Neuronal stem cell (in vitro differentiated cells): ENCODE measurements around the gene HOXA7.

Experiments used
- DNase-seq: peaks from one replicate; pipeline ENCODE4 v3.0.0-alpha.2; 2013; ENCODE audit warnings: low spot score
- H2AFZ ChIP-seq: one replicate; pipeline ENCODE4 v1.6.1; 2013; ENCODE audit warnings: mild to moderate bottlenecking, low read length, inconsistent platforms
- H2AK5ac ChIP-seq: 2 replicates; pipeline ENCODE4 v1.6.1; 2013; ENCODE audit warnings: low read depth, mild to moderate bottlenecking, inconsistent platforms, low read length, moderate library complexity, mixed read lengths
- H2BK120ac ChIP-seq: 2 replicates; pipeline ENCODE4 v1.6.1; 2013; ENCODE audit warnings: low read depth, mild to moderate bottlenecking, inconsistent platforms, low read length, moderate library complexity, mixed read lengths
- H2BK12ac ChIP-seq: one replicate; pipeline ENCODE4 v1.6.1; 2013; ENCODE audit warnings: low read length, inconsistent platforms
- H2BK15ac ChIP-seq: 2 replicates; pipeline ENCODE4 v1.6.1; 2013; ENCODE audit warnings: mild to moderate bottlenecking, low read length, inconsistent platforms, mixed read lengths
- H2BK5ac ChIP-seq: one replicate; pipeline ENCODE4 v1.6.1; 2013; ENCODE audit warnings: inconsistent platforms, mild to moderate bottlenecking, low read length, moderate library complexity
- H3K14ac ChIP-seq: one replicate; pipeline ENCODE4 v1.6.1; 2013; ENCODE audit warnings: low read length, inconsistent platforms
- H3K18ac ChIP-seq: 2 replicates; pipeline ENCODE4 v1.6.1; 2013; ENCODE audit warnings: low read length, inconsistent platforms
- H3K23ac ChIP-seq: 2 replicates; pipeline ENCODE4 v1.6.1; 2013; ENCODE audit warnings: low read depth, mild to moderate bottlenecking, mixed read lengths, low read length, inconsistent platforms; ENCODE audit not compliant: poor library complexity
- H3K27ac ChIP-seq: replicated peaks from 3 replicates; pipeline ENCODE4 v1.5.1; 2013; ENCODE audit warnings: low read length, inconsistent platforms
- H3K27me3 ChIP-seq, 3 experiments: 2 replicates each; pipeline ENCODE4 v1.6.1; 2013; ENCODE audit warnings: low read length in 3 of 3, mild to moderate bottlenecking in 2 of 3, inconsistent platforms in 1 of 3, low read depth in 1 of 3, mixed read lengths in 1 of 3, moderate library complexity in 1 of 3; ENCODE audit not compliant: control insufficient read depth in 3 of 3, insufficient read depth in 3 of 3
- H3K36me3 ChIP-seq, 2 donors: replicated peaks in 1 of 2; 2 replicates each; pipeline ENCODE4 v1.6.1; 2013; ENCODE audit warnings: low read length in 2 of 2; ENCODE audit not compliant: control insufficient read depth in 2 of 2, insufficient read depth in 2 of 2
- H3K4ac ChIP-seq: 2 replicates; pipeline ENCODE4 v1.6.1; 2013; ENCODE audit warnings: inconsistent platforms, mild to moderate bottlenecking, low read length, moderate library complexity
- H3K4me1 ChIP-seq, 2 donors: 1 replicate in 1 of 2; 2 replicates in 1 of 2; pipeline ENCODE4 v1.6.1; 2013; ENCODE audit warnings: low read length in 2 of 2, low read depth in 1 of 2; ENCODE audit not compliant: control insufficient read depth in 2 of 2, insufficient read depth in 1 of 2
- H3K4me2 ChIP-seq: one replicate; pipeline ENCODE4 v1.6.1; 2013; ENCODE audit warnings: mild to moderate bottlenecking, low read length, inconsistent platforms; ENCODE audit not compliant: insufficient read depth, poor library complexity, severe bottlenecking
- H3K4me3 ChIP-seq, 2 donors: 2 replicates each; pipeline ENCODE4 v1.5.1; 2013; ENCODE audit warnings: low read length in 2 of 2, mild to moderate bottlenecking in 2 of 2, inconsistent platforms in 1 of 2, moderate library complexity in 1 of 2
- H3K79me1 ChIP-seq: one replicate; pipeline ENCODE4 v1.6.1; 2013; ENCODE audit warnings: low read depth, mild to moderate bottlenecking, inconsistent platforms, low read length, moderate library complexity
- H3K9ac ChIP-seq: one replicate; pipeline ENCODE4 v1.6.1; 2013; ENCODE audit warnings: mild to moderate bottlenecking, low read depth, low read length, inconsistent platforms; ENCODE audit not compliant: poor library complexity
- H3K9me3 ChIP-seq, 2 donors: replicated peaks in 1 of 2; 2 replicates each; pipeline versions ENCODE3 to v1.6.1; 2013; ENCODE audit warnings: low read length in 2 of 2, mild to moderate bottlenecking in 2 of 2, inconsistent platforms in 1 of 2, low read depth in 1 of 2, mixed read lengths in 1 of 2, moderate library complexity in 1 of 2; ENCODE audit not compliant: control insufficient read depth in 2 of 2, insufficient read depth in 1 of 2
- H4K8ac ChIP-seq: one replicate; pipeline ENCODE4 v1.6.1; 2013; ENCODE audit warnings: low read depth, mild to moderate bottlenecking, inconsistent platforms, low read length, moderate library complexity
- H4K91ac ChIP-seq: one replicate; pipeline ENCODE4 v1.6.1; 2013; ENCODE audit warnings: low read length, low read depth, mild to moderate bottlenecking, inconsistent platforms; ENCODE audit not compliant: poor library complexity
- WGBS, 2 donors: extraction: QIAGEN DNeasy Blood & Tissue Kit; methylation state at CpG; one replicate each; pipeline ENCODE4 v1.1.7; 2013; ENCODE audit warnings: missing lambda C conversion rate in 2 of 2, mixed read lengths in 1 of 2; ENCODE audit not compliant: insufficient read length in 2 of 2, insufficient replicate concordance in 1 of 2; ENCODE audit errors: extremely low coverage in 2 of 2; 5-methylcytosine and 5-hydroxymethylcytosine counted together

Gene HOXA7

GRCh38 chr7:27172823-27173510 lies 16.5 kb upstream of the HOXA7 start:
- Histone ChIP-seq H3K9ac (no peak overlapping the region), H3K27ac (no peak overlapping the region), H3K36me3 (no peaks in the 10 kb centered on the region), H2AFZ (peak overlapping the region; percentile 85), H3K27me3 (peaks cover 80 to 99% (median 94%) of the 10 kb centered on the region in 3 experiments), H2BK12ac (no peak overlapping the region), H3K14ac (no peak overlapping the region), H2BK120ac (no peak overlapping the region), H3K4me1 (no peaks in the 10 kb centered on the region), H2BK15ac (no peak overlapping the region), H3K9me3 (peaks cover 0 to 16% of the 10 kb centered on the region in 2 donors), H4K91ac (no peak overlapping the region), H3K4me2 (peak overlapping the region; percentile 11), H3K4ac (no peak overlapping the region), H3K4me3 (no peak overlapping the region), H3K18ac (no peak overlapping the region), H3K79me1 (no peaks in the 10 kb centered on the region), H2BK5ac (no peak overlapping the region), H4K8ac (no peak overlapping the region), H2AK5ac (no peak overlapping the region), H3K23ac (peak overlapping the region; percentile 70)
- no peak for DNase-seq
- WGBS, 2 donors: no CpG with 5 or more reads among the region's 58 CpGs

- no CpG with 5 or more reads among the region's 10 CpGs for WGBS, 2 donors
- no peak overlapping the region for H3K23ac ChIP-seq
- no peak overlapping the region for H3K4ac ChIP-seq
- no peak overlapping the region for H3K4me2 ChIP-seq
- H3K27ac ChIP-seq: no peak overlapping the region
- H3K14ac ChIP-seq: no peak overlapping the region
- H3K27me3 ChIP-seq: peaks cover 81 to 99% (median 94%) of the 10 kb centered on the region in 3 experiments
- no peak overlapping the region for H2AK5ac ChIP-seq
- H3K36me3 ChIP-seq: no peaks in the 10 kb centered on the region
- no peak overlapping the region for H2BK5ac ChIP-seq
- H2AFZ ChIP-seq: no peak overlapping the region
- H3K9me3 ChIP-seq: peaks cover 0 to 16% of the 10 kb centered on the region in 2 donors
- no peak for DNase-seq
- H4K8ac ChIP-seq: no peak overlapping the region
- H3K18ac ChIP-seq: no peak overlapping the region
- H2BK15ac ChIP-seq: no peak overlapping the region
- no peaks in the 10 kb centered on the region for H3K4me1 ChIP-seq
- no peak overlapping the region for H4K91ac ChIP-seq
- H2BK120ac ChIP-seq: no peak overlapping the region
- no peak overlapping the region for H3K9ac ChIP-seq
- H3K79me1 ChIP-seq: no peaks in the 10 kb centered on the region
- no peak overlapping the region for H3K4me3 ChIP-seq
- H2BK12ac ChIP-seq: no peak overlapping the region
These were observed 15.9 kb upstream of the HOXA7 start for GRCh38 chr7:27172315-27172774.

GRCh38 chr7:27171637-27172314 lies 15.3 kb upstream of the HOXA7 start:
- no peak overlapping the region for H4K8ac ChIP-seq
- no peak overlapping the region for H3K4me2 ChIP-seq
- no peak overlapping the region for H3K9ac ChIP-seq
- no peak overlapping the region for H2BK120ac ChIP-seq
- peaks cover 0 to 16% of the 10 kb centered on the region in 2 donors for H3K9me3 ChIP-seq
- H3K36me3 ChIP-seq: no peaks in the 10 kb centered on the region
- no peak overlapping the region for H3K4ac ChIP-seq
- no peak overlapping the region for H3K18ac ChIP-seq
- H3K27ac ChIP-seq: no peak overlapping the region
- no CpG with 5 or more reads among the region's 30 CpGs for WGBS, 2 donors
- DNase-seq: no peak
- no peak overlapping the region for H2BK15ac ChIP-seq
- no peak overlapping the region for H3K14ac ChIP-seq
- H2BK5ac ChIP-seq: no peak overlapping the region
- no peak overlapping the region for H4K91ac ChIP-seq
- H2AFZ ChIP-seq: no peak overlapping the region
- no peak overlapping the region for H2AK5ac ChIP-seq
- no peak overlapping the region for H2BK12ac ChIP-seq
- no peak overlapping the region for H3K23ac ChIP-seq
- H3K27me3 ChIP-seq: peaks cover 83 to 99% (median 94%) of the 10 kb centered on the region in 3 experiments
- H3K79me1 ChIP-seq: no peaks in the 10 kb centered on the region
- H3K4me1 ChIP-seq: no peaks in the 10 kb centered on the region
- no peak overlapping the region for H3K4me3 ChIP-seq

- Histone ChIP-seq H3K27me3 (peaks cover 84 to 99% (median 94%) of the 10 kb centered on the region in 3 experiments), H3K27ac (no peak overlapping the region)
- no peak for DNase-seq
These were observed 14.8 kb upstream of the HOXA7 start for GRCh38 chr7:27171325-27171636.

More at GRCh38 chr7:27171325-27171636, 14.8 kb upstream of the HOXA7 start:
- Histone ChIP-seq H2BK12ac (no peak overlapping the region), H2BK120ac (no peak overlapping the region), H3K9me3 (peaks cover 0 to 14% of the 10 kb centered on the region in 2 donors), H2AFZ (no peak overlapping the region), H3K79me1 (no peaks in the 10 kb centered on the region), H3K4me1 (no peaks in the 10 kb centered on the region), H2BK5ac (no peak overlapping the region), H3K23ac (no peak overlapping the region), H3K18ac (no peak overlapping the region), H3K14ac (no peak overlapping the region), H4K8ac (no peak overlapping the region), H3K36me3 (no peaks in the 10 kb centered on the region), H3K9ac (no peak overlapping the region), H2AK5ac (no peak overlapping the region), H4K91ac (no peak overlapping the region), H3K4me3 (no peak overlapping the region), H3K4ac (no peak overlapping the region), H2BK15ac (no peak overlapping the region), H3K4me2 (no peak overlapping the region)
- WGBS, 2 donors: no CpG with 5 or more reads among the region's 8 CpGs
